ENCODE results near the gene INPP5A. TPM values are rescaled to one million over a fixed set of nuclear protein-coding genes. Genes with fewer than 3 reads are reported as not detected.

Gene INPP5A
- total RNA-seq, 1 donor from 2014 or later = 45.2 TPM

DNA sequence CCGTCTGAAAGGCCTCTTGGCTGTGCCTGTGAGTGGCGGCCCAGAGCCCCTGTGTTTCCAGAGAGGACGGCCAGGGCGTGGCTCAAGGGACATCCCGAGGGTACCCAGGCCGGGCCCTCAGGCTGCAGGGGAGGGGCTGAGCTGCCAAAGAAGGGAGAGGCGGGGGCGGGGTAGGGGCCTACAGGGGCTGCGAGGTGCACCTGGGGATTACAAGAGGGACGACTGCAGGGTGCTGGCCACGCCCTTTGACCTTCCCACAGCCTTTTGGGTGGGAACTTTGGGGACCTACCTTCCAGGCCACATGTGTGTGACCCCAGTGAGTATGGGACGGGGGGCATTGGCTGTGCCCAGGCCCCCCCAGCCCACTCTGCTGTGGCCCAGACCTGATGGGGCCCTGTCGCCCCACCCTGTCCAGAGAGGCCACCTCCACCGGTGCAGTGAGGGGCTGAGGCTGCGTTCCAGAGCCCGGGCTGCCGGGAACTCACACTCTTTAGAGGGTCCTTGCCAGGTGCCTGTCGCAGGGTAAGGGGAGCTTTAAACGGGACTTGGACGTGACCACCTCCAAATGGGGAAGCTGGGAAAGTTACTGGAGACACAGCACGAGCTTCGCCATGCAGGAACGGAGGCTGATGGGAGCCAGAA lies 267.3 kb downstream of the INPP5A start:
- H3K27ac Mint-ChIP-seq (ENCODE audit: unreplicated experiment) = no peak overlapping the region
- peaks cover 9% of the 10 kb centered on the region for H3K27me3 Mint-ChIP-seq (ENCODE audit: unreplicated experiment)
- TF ChIP-seq, protein P1, sequence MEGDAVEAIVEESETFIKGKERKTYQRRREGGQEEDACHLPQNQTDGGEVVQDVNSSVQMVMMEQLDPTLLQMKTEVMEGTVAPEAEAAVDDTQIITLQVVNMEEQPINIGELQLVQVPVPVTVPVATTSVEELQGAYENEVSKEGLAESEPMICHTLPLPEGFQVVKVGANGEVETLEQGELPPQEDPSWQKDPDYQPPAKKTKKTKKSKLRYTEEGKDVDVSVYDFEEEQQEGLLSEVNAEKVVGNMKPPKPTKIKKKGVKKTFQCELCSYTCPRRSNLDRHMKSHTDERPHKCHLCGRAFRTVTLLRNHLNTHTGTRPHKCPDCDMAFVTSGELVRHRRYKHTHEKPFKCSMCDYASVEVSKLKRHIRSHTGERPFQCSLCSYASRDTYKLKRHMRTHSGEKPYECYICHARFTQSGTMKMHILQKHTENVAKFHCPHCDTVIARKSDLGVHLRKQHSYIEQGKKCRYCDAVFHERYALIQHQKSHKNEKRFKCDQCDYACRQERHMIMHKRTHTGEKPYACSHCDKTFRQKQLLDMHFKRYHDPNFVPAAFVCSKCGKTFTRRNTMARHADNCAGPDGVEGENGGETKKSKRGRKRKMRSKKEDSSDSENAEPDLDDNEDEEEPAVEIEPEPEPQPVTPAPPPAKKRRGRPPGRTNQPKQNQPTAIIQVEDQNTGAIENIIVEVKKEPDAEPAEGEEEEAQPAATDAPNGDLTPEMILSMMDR (IDR thresholded peaks at IDR 0.05; ENCODE audit: unreplicated experiment) = no peak
- DNase-seq (ENCODE audit: low spot score) = no peak
- no peaks in the 10 kb centered on the region for H3K36me3 Mint-ChIP-seq (ENCODE audit: low read depth, unreplicated experiment)
- no peaks in the 10 kb centered on the region for H3K9me3 Mint-ChIP-seq (ENCODE audit: unreplicated experiment)
- H3K4me3 Mint-ChIP-seq (ENCODE audit: unreplicated experiment) = no peak overlapping the region
- H3K4me1 Mint-ChIP-seq (ENCODE audit: unreplicated experiment) = no peaks in the 10 kb centered on the region

DNA sequence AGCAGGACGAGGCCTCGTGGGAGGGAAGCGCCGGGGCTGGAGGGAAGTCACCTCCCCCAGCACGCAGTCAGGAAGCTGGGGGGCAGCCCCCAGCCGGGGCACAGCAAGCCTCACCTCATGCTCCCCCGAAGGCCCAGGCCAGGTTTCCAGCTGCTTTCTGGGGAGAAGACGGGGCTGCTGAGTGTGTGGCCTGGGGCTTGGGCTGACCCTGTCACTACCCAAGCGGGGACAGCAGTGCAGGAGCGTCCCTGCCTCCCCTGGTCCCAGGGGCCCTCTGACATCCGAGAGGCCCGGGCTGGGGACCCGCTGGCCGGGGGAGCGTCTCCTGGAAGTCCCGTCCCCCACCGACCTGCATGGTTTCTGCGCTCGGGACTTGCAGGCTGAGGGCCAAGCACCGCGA lies 268.0 kb downstream of the INPP5A start:
- TF ChIP-seq, protein P1 (IDR thresholded peaks at IDR 0.05; ENCODE audit: unreplicated experiment) = no peak
- peaks cover 9% of the 10 kb centered on the region for H3K27me3 Mint-ChIP-seq (ENCODE audit: unreplicated experiment)
- no peaks in the 10 kb centered on the region for H3K9me3 Mint-ChIP-seq (ENCODE audit: unreplicated experiment)
- DNase-seq (ENCODE audit: low spot score) = no peak
- no peak overlapping the region for H3K27ac Mint-ChIP-seq (ENCODE audit: unreplicated experiment)
- no peaks in the 10 kb centered on the region for H3K4me1 Mint-ChIP-seq (ENCODE audit: unreplicated experiment)
- no peaks in the 10 kb centered on the region for H3K36me3 Mint-ChIP-seq (ENCODE audit: low read depth, unreplicated experiment)
- no peak overlapping the region for H3K4me3 Mint-ChIP-seq (ENCODE audit: unreplicated experiment)

DNA sequence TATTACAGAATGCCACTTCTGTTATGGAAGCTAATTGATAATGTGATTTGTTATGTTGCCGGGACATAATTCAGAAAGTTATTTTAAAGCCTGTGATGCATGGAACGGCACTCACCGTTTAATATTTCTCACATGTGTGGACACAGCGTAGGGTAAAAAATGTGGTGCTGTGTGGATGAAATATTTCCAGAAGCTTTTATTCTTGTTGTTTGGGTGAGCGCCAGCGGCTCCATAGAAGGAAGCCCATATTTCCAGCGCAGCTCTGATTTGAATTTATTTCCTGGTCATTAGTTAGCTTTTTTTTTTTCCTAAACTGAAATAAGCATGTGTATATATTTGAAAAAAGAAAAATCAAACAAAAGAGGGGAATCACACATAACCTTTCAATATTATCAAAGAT lies 268.5 kb downstream of the INPP5A start:
- no peak for DNase-seq (ENCODE audit: low spot score)
- no peak overlapping the region for H3K27ac Mint-ChIP-seq (ENCODE audit: unreplicated experiment)
- no peak overlapping the region for H3K4me3 Mint-ChIP-seq (ENCODE audit: unreplicated experiment)
- no peaks in the 10 kb centered on the region for H3K9me3 Mint-ChIP-seq (ENCODE audit: unreplicated experiment)
- no peaks in the 10 kb centered on the region for H3K4me1 Mint-ChIP-seq (ENCODE audit: unreplicated experiment)
- TF ChIP-seq, protein P1 (IDR thresholded peaks at IDR 0.05; ENCODE audit: unreplicated experiment) = no peak
- H3K36me3 Mint-ChIP-seq (ENCODE audit: low read depth, unreplicated experiment) = no peaks in the 10 kb centered on the region
- peaks cover 9% of the 10 kb centered on the region for H3K27me3 Mint-ChIP-seq (ENCODE audit: unreplicated experiment)

DNA sequence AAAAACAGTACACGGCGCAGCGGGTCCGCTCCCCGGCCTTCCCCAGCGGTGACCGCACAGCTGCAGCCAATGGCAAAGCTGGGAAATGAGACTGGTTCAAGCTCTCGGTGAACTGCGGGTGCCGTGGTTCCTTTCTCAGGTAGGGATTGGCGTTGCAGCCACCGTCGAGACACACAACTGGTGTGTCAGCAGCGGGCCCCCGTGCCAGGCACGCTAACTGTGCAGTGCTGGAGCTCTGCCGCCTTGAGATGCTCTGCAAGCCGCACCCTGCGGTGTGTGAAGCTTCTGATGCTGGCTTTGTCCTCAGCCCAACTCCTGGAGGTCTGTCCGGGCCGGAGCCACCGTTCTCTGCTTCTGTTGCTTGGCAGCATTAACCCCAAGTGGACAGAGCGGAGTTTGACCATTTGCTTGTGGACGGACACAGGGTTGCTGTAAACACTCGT lies 269.0 kb downstream of the INPP5A start:
- TF ChIP-seq, protein P1 (IDR thresholded peaks at IDR 0.05; ENCODE audit: unreplicated experiment) = no peak
- Mint-ChIP-seq H3K27me3 (ENCODE audit: unreplicated experiment) (peaks cover 9% of the 10 kb centered on the region), H3K9me3 (ENCODE audit: unreplicated experiment) (no peaks in the 10 kb centered on the region), H3K27ac (ENCODE audit: unreplicated experiment) (no peak overlapping the region), H3K4me1 (ENCODE audit: unreplicated experiment) (no peaks in the 10 kb centered on the region), H3K4me3 (ENCODE audit: unreplicated experiment) (no peak overlapping the region), H3K36me3 (ENCODE audit: low read depth, unreplicated experiment) (no peaks in the 10 kb centered on the region)
- no peak for DNase-seq (ENCODE audit: low spot score)

DNA sequence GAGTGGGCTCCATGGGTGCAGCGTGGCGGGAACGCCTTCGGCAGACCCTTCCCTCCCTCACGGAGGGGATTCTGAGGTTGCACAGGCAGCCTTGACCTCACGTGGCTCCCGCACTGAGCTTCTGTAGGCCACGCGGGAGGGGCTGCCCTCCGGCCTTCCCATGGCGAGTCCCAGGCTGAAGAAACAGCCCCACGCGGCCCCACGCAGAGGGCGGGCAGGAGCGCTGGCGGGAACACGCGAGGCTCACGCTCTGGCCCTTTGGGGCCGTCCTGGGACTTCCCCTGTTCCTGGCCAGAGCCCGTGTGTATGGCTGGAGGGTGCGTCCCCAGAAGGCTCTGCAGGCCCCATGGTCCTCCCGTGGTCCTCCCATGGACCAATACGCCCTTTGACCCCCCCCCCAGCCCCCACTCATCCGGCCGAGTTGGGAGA lies 270.0 kb downstream of the INPP5A start:
- Mint-ChIP-seq H3K9me3 (ENCODE audit: unreplicated experiment) (no peaks in the 10 kb centered on the region), H3K4me3 (ENCODE audit: unreplicated experiment) (no peak overlapping the region), H3K4me1 (ENCODE audit: unreplicated experiment) (no peaks in the 10 kb centered on the region), H3K27me3 (ENCODE audit: unreplicated experiment) (peaks cover 9% of the 10 kb centered on the region), H3K36me3 (ENCODE audit: low read depth, unreplicated experiment) (no peaks in the 10 kb centered on the region), H3K27ac (ENCODE audit: unreplicated experiment) (no peak overlapping the region)
- DNase-seq (ENCODE audit: low spot score) = no peak
- TF ChIP-seq, protein P1 (IDR thresholded peaks at IDR 0.05; ENCODE audit: unreplicated experiment) = no peak

Data from endothelial cell (in vitro differentiated cells).